Fibroblast of lung (primary cell): ENCODE measurements around the gene THAP11.

Source experiments
- CTCF ChIP-seq, 2 donors: IDR thresholded peaks in 1 of 2; conservative IDR thresholded peaks in 1 of 2; 1 replicate in 1 of 2; 2 replicates in 1 of 2; pipeline ENCODE4 v1.5.1; 2011 to 2012; ENCODE audit warnings: low read length in 2 of 2, control low read depth in 1 of 2, inconsistent platforms in 1 of 2, low read depth in 1 of 2, mild to moderate bottlenecking in 1 of 2
- EZH2 ChIP-seq: IDR thresholded peaks from 2 replicates; pipeline ENCODE4 v1.5.1; 2012; ENCODE audit warnings: low read length, control low read depth, mild to moderate bottlenecking; ENCODE audit errors: missing control alignments

- TF ChIP-seq CTCF (conservative IDR thresholded peaks at IDR 0.05 in 1 of 2, IDR thresholded peaks at IDR 0.05 in 1 of 2; ENCODE audit: low read depth in 1 of 2, low read length in 2 of 2): no peak
- no peak for TF ChIP-seq EZH2
Measured at GRCh38 chr16:67833030-67833414, 9.1 kb upstream of the THAP11 start.
